ENCODE measurements around the gene STYXL2. TPM values are rescaled to one million over a fixed set of nuclear protein-coding genes. Genes with fewer than 3 reads are reported as not detected.

STYXL2 gene
- total and polyA plus RNA-seq, 2 experiments from 2014 or later = 0.17 to 0.40 TPM

DNA sequence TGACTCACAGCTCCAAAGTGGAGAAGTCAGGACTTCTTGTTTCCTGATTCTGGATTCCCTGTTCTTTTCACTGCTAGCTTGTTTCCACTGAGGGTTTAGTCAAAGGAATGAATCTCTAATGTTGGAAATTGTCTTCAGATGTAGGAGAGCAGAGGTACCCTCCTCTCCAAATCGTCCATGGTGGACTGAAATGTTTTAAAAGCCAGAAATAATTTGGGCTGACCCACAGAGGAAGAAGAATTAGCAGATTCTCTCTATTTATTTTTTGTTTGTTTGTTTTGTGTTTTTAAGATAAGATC lies 34.1 kb upstream of the STYXL2 start:
- Mint-ChIP-seq H3K4me3 (peak overlapping the region; percentile 59; the same call in 1 of the 3 replicates), H3K27me3 (ENCODE audit: insufficient read depth, low read depth, poor library complexity) (peaks cover 12% of the 10 kb centered on the region), H3K9me3 (no peaks in the 10 kb centered on the region), H3K36me3 (ENCODE audit: low read depth) (no peaks in the 10 kb centered on the region), H3K27ac (no peak overlapping the region), H3K4me1 (peaks cover 17% of the 10 kb centered on the region)
- no peak for ATAC-seq
- Histone ChIP-seq H3K4me1 (ENCODE audit: insufficient read depth) (peaks cover 16% of the 10 kb centered on the region; the same call in 1 of the 2 replicates), H3K79me2 (replicated peaks; ENCODE audit: insufficient read depth) (no peaks in the 10 kb centered on the region), H3K27ac (ENCODE audit: low read depth) (no peak overlapping the region), H3K4me3 (peak overlapping the region; percentile 34), H3K9me2 (ENCODE audit: insufficient read depth) (no peaks in the 10 kb centered on the region), H3K36me3 (ENCODE audit: insufficient read depth) (no peaks in the 10 kb centered on the region), H2AFZ (peak overlapping the region; percentile 87), H4K20me1 (replicated peaks; ENCODE audit: insufficient read depth) (no peaks in the 10 kb centered on the region), H3K27me3 (ENCODE audit: insufficient read depth) (no peaks in the 10 kb centered on the region), H3K4me2 (peak overlapping the region; percentile 56), H3F3A (replicated peaks; ENCODE audit: low read depth) (no peaks in the 10 kb centered on the region)
- TF ChIP-seq EZH2phosphoT487 (IDR thresholded peaks at IDR 0.05; ENCODE audit: unreplicated experiment) = no peak
- no peak for TF ChIP-seq NANOG (IDR thresholded peaks at IDR 0.05; ENCODE audit: borderline replicate concordance)
- no peak for TF ChIP-seq EZH2 (IDR thresholded peaks at IDR 0.05; ENCODE audit: low read depth, unreplicated experiment)
- TF ChIP-seq, protein P1, sequence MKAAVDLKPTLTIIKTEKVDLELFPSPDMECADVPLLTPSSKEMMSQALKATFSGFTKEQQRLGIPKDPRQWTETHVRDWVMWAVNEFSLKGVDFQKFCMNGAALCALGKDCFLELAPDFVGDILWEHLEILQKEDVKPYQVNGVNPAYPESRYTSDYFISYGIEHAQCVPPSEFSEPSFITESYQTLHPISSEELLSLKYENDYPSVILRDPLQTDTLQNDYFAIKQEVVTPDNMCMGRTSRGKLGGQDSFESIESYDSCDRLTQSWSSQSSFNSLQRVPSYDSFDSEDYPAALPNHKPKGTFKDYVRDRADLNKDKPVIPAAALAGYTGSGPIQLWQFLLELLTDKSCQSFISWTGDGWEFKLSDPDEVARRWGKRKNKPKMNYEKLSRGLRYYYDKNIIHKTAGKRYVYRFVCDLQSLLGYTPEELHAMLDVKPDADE (IDR thresholded peaks at IDR 0.05) = no peak
- TF ChIP-seq, protein P2, sequence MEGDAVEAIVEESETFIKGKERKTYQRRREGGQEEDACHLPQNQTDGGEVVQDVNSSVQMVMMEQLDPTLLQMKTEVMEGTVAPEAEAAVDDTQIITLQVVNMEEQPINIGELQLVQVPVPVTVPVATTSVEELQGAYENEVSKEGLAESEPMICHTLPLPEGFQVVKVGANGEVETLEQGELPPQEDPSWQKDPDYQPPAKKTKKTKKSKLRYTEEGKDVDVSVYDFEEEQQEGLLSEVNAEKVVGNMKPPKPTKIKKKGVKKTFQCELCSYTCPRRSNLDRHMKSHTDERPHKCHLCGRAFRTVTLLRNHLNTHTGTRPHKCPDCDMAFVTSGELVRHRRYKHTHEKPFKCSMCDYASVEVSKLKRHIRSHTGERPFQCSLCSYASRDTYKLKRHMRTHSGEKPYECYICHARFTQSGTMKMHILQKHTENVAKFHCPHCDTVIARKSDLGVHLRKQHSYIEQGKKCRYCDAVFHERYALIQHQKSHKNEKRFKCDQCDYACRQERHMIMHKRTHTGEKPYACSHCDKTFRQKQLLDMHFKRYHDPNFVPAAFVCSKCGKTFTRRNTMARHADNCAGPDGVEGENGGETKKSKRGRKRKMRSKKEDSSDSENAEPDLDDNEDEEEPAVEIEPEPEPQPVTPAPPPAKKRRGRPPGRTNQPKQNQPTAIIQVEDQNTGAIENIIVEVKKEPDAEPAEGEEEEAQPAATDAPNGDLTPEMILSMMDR (conservative IDR thresholded peaks at IDR 0.05; ENCODE audit: low read depth in 2 of 2) = no peak
- TF ChIP-seq, protein P3, sequence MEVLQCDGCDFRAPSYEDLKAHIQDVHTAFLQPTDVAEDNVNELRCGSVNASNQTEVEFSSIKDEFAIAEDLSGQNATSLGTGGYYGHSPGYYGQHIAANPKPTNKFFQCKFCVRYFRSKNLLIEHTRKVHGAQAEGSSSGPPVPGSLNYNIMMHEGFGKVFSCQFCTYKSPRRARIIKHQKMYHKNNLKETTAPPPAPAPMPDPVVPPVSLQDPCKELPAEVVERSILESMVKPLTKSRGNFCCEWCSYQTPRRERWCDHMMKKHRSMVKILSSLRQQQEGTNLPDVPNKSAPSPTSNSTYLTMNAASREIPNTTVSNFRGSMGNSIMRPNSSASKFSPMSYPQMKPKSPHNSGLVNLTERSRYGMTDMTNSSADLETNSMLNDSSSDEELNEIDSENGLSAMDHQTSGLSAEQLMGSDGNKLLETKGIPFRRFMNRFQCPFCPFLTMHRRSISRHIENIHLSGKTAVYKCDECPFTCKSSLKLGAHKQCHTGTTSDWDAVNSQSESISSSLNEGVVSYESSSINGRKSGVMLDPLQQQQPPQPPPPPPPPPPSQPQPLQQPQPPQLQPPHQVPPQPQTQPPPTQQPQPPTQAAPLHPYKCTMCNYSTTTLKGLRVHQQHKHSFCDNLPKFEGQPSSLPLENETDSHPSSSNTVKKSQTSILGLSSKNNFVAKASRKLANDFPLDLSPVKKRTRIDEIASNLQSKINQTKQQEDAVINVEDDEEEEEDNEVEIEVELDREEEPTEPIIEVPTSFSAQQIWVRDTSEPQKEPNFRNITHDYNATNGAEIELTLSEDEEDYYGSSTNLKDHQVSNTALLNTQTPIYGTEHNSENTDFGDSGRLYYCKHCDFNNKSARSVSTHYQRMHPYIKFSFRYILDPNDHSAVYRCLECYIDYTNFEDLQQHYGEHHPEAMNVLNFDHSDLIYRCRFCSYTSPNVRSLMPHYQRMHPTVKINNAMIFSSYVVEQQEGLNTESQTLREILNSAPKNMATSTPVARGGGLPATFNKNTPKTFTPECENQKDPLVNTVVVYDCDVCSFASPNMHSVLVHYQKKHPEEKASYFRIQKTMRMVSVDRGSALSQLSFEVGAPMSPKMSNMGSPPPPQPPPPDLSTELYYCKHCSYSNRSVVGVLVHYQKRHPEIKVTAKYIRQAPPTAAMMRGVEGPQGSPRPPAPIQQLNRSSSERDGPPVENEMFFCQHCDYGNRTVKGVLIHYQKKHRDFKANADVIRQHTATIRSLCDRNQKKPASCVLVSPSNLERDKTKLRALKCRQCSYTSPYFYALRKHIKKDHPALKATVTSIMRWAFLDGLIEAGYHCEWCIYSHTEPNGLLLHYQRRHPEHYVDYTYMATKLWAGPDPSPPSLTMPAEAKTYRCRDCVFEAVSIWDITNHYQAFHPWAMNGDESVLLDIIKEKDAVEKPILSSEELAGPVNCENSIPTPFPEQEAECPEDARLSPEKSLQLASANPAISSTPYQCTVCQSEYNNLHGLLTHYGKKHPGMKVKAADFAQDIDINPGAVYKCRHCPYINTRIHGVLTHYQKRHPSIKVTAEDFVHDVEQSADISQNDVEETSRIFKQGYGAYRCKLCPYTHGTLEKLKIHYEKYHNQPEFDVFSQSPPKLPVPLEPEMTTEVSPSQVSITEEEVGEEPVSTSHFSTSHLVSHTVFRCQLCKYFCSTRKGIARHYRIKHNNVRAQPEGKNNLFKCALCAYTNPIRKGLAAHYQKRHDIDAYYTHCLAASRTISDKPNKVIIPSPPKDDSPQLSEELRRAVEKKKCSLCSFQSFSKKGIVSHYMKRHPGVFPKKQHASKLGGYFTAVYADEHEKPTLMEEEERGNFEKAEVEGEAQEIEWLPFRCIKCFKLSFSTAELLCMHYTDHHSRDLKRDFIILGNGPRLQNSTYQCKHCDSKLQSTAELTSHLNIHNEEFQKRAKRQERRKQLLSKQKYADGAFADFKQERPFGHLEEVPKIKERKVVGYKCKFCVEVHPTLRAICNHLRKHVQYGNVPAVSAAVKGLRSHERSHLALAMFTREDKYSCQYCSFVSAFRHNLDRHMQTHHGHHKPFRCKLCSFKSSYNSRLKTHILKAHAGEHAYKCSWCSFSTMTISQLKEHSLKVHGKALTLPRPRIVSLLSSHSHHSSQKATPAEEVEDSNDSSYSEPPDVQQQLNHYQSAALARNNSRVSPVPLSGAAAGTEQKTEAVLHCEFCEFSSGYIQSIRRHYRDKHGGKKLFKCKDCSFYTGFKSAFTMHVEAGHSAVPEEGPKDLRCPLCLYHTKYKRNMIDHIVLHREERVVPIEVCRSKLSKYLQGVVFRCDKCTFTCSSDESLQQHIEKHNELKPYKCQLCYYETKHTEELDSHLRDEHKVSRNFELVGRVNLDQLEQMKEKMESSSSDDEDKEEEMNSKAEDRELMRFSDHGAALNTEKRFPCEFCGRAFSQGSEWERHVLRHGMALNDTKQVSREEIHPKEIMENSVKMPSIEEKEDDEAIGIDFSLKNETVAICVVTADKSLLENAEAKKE (CRISPR knock-in tag; IDR thresholded peaks at IDR 0.05) = no peak
- TF ChIP-seq, protein P4, sequence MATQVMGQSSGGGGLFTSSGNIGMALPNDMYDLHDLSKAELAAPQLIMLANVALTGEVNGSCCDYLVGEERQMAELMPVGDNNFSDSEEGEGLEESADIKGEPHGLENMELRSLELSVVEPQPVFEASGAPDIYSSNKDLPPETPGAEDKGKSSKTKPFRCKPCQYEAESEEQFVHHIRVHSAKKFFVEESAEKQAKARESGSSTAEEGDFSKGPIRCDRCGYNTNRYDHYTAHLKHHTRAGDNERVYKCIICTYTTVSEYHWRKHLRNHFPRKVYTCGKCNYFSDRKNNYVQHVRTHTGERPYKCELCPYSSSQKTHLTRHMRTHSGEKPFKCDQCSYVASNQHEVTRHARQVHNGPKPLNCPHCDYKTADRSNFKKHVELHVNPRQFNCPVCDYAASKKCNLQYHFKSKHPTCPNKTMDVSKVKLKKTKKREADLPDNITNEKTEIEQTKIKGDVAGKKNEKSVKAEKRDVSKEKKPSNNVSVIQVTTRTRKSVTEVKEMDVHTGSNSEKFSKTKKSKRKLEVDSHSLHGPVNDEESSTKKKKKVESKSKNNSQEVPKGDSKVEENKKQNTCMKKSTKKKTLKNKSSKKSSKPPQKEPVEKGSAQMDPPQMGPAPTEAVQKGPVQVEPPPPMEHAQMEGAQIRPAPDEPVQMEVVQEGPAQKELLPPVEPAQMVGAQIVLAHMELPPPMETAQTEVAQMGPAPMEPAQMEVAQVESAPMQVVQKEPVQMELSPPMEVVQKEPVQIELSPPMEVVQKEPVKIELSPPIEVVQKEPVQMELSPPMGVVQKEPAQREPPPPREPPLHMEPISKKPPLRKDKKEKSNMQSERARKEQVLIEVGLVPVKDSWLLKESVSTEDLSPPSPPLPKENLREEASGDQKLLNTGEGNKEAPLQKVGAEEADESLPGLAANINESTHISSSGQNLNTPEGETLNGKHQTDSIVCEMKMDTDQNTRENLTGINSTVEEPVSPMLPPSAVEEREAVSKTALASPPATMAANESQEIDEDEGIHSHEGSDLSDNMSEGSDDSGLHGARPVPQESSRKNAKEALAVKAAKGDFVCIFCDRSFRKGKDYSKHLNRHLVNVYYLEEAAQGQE (IDR thresholded peaks at IDR 0.05; ENCODE audit: unreplicated experiment) = no peak
- no peak for TF ChIP-seq STAT1 (IDR thresholded peaks at IDR 0.05; ENCODE audit: unreplicated experiment)
- no peak for TF ChIP-seq CREB1 (CRISPR knock-in tag; IDR thresholded peaks at IDR 0.05; ENCODE audit: low read depth)
- no peak for TF ChIP-seq ZNF114 (CRISPR knock-in tag; IDR thresholded peaks at IDR 0.05)
- TF ChIP-seq ZNF331 (CRISPR knock-in tag; IDR thresholded peaks at IDR 0.05; ENCODE audit: low read depth) = no peak
- TF ChIP-seq POLR2AphosphoS5 (IDR thresholded peaks at IDR 0.05; ENCODE audit: low read depth) = no peak
- TF ChIP-seq JUNB (IDR thresholded peaks at IDR 0.05; ENCODE audit: unreplicated experiment) = no peak
- no peak for DNase-seq (ENCODE audit: low spot score)
